Erythroblast (primary cell): ENCODE measurements around the gene SP1.
"Not testable (repeated sequence)": the region's sequence is repeated elsewhere in the genome, so short reads cannot be mapped to it uniquely, and the experiment has no call there.

Experiments
- DNase-seq, 2 experiments: peaks; one replicate each; lab custom pipeline; 2025; lab: John Stamatoyannopoulos, UW
- GATA1 ChIP-seq: IDR thresholded peaks from 2 replicates; pipeline ENCODE4 v1.6.1; 2011; ENCODE audit warnings: low read depth, mild to moderate bottlenecking, control low read depth, low read length, moderate library complexity
- POLR2A ChIP-seq: IDR thresholded peaks from 2 replicates; pipeline ENCODE4 v1.6.1; 2011; ENCODE audit warnings: mild to moderate bottlenecking, low read length

Gene SP1

DNA sequence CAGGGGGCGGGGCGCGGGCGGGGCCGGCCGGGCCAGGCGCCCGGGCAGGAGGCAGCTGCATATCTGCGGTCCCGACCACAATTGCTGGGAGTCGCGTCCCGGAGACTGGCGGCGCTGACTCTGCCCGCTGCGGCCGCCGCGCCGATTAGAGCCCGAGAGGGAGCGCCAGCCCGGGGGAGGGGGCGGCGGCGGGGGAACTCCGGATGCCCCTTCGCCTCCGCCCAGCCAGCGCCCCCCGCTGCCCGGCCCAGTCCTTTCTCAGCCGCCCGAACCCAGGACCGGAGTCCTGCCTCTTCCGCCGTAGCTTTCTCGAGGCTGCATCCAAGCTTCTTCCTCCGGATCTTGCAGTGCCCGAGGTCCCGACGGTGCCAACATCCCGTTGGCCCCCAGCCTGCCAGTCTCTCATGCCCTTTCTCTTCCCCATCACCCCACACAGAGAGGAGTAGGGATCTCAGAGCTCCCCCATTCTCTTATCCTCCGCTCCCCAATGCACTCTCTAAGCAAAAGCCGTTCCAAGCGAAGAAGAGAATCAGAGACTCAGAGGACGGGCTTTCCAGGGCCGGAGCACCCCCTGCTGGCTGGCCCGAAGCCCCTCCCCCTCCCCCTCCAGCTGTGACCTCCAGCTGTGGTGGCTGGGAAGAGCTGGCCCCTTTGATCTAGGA lies 35.0 kb upstream of the SP1 start:
- DNase-seq, result peak; percentile 65 to 75
- TF ChIP-seq GATA1 (no peak), POLR2A (no peak)

DNA sequence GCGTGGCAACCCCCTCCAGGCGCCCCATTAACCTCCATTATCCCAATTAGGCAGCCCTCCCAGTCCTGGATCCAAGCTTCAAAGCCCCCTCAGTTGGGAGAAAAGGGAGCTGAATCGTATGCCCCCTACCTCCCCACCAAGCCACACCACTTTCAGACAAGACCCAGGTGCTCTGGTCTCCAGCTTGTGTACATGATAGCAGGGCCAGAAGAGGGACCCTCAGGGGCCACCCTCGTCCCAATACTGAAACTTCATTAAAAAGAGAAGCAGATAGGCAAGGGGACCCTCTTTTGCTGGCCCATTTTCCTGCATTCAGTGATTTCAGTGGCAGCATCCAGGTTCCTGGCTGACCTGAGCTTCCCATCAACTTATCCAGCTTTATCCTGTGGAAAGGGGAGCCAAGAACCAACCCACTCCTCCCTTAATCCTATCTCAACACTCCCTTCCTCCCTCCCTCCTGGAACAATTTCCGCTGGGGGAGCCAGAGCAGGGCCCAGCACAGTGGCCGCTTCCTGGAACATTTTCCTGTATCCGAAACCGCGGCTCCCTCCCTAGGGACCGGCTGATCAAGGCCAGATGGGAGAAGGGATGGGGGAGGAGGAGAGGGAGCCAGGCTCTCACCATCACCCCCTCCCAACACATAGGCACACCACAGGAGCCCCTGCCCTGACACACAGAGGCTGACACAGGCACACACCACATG lies 34.3 kb upstream of the SP1 start:
- no peak for DNase-seq
- TF ChIP-seq POLR2A, result no peak
- TF ChIP-seq GATA1, result no peak

DNA sequence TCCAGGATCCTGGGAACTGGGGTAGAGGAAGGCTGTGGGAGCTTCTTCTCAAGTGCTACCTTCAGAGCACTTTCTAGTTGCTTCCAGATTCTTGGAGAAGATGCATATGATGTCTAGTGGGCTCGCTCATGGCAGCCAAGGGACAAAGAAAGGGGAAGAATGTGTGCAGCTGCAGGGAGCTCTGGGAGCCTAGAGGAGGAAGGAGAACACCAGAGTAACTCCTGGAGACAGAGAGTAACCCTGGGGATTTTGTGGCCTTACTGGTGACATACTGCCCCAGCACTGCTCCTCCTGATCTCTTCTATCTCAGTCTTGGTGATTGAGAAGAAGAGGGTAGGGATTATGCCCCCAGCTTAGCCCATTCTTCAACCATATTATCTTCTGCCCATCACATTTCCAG lies 33.5 kb upstream of the SP1 start:
- no peak for TF ChIP-seq POLR2A
- no peak for TF ChIP-seq GATA1
- no peak for DNase-seq

DNA sequence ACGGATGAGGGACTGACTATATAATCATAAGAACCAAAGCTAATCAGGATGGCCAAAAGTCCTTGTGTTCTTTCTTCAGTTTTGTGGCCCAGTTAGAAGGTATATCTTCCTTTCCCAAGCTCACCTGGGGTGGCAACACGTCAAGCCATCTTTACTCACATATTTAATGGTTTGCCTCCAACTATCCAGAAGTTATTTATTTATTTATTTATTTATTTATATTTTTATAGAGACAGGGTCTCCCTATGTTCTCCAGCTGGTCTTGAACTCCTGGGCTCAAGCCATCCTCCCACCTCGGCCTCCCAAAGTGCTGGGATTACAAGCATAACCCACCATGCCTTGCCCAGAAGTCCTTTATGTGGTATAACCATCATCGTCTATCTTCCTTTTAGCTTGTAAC lies 32.1 kb upstream of the SP1 start:
- no peak for DNase-seq
- TF ChIP-seq POLR2A, result no peak
- TF ChIP-seq GATA1, result no peak

DNA sequence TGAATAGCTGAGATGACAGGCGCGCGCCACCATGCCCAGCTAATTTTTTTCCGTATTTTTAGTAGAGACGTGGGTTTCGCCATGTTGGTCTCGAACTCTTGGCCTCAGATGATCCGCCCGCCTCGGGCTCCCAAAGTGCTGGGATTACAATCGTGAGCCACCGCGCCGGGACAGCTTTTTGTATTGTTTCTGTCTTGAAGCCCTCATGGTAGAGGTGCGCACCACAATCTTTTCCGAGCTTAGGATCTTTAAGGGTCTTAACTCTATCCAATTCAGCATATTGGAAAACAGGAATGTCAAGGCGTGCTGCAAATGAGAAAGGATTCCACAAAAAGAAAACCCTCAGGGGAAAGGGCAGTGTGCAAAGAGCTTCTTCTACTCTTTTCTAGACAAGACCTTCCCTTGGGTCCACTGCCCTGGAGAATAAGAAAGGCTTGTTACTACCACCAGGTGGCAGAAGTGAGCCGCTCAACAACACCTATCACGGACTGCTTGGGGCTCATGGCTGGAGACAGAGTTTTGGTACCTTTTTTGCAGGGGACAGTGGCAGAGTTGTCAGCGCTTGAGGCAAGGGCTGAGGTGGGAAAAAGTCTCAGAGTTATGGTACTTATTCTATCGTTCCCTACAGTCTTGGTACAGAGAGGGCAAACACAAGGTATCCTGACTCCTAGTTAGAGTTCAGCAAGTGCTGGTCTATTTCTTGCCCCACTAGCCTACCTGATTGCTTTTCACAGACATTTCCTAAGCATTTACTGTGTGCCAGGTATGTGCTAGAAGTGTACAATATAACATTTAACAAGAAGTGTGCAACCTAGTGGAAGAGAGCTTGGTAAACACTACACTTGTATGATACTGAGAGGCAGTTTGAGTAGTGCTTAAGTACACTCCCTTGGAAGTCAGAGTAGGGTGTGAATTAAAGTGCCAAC lies 27.4 kb upstream of the SP1 start:
- peak; percentile 87 to 95 for DNase-seq
- TF ChIP-seq GATA1 (no peak), POLR2A (no peak)

DNA sequence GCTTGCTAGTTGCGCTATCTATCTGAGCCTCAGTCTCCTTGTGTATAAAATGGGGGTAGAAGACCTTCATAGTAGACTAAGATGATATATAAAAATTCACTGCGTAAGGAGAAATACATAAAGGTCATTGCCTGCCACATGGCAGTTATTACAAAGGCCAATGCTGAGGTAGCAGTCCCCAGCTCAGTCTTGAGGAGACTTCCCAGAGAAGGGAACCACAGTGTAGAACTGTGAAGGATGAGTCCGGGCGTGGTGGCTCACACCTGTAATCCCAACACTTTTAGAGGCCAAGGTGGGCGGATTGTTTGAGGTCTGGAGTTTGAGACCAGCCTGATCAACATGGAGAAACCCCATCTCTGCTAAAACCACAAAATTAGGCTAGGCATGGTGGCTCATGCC lies 26.7 kb upstream of the SP1 start:
- DNase-seq, result no peak
- no peak for TF ChIP-seq GATA1
- no peak for TF ChIP-seq POLR2A

DNA sequence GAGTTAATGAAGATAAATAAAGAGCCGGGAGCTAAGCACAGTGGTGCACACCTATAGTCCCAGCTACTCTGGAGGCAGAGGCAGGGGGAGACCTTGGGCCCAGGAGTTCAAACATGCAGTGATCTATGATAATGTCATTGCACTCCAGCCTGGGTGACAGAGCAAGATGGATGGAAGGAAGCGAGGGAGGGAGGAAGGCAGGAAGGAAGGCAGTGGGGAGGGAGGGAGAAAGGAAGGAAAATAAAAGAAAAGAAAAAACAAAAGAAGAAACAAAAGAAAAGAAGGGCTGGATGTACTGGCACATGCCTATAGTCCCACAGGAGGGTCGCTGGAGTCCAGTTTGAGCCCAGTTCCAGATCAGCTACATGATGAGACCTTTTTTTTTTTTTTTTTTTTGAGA lies 24.9 kb upstream of the SP1 start:
- TF ChIP-seq POLR2A (no peak), GATA1 (no peak)
- no peak for DNase-seq

DNA sequence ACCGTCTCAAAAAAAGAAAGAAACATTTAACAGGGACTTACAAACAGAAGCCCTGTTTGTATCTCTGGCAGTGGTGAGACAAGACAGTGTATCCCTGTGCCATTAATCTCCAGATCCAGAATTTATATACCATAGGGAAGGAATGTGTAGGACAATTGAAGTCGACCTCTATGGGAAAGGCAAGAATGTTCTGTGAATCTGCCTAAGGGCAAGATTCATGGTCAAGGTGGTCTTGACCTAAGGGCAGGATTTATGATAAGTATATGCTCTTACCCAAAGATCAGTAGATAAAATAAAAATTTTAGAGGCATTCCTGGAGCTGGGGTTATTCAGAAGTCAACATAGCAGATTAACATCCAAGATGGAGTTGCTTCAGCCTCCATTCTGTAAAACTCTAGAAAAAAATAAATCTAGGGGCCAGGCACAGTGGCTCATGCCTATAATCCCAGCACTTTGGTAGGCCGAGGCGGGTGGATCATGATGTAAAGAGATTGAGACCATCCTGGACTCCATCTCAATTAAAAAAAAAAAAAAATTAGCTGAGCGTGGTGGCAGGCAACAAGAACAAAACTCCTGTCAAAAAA lies 21.0 kb upstream of the SP1 start:
- TF ChIP-seq POLR2A, result no peak
- DNase-seq, result no peak

DNA sequence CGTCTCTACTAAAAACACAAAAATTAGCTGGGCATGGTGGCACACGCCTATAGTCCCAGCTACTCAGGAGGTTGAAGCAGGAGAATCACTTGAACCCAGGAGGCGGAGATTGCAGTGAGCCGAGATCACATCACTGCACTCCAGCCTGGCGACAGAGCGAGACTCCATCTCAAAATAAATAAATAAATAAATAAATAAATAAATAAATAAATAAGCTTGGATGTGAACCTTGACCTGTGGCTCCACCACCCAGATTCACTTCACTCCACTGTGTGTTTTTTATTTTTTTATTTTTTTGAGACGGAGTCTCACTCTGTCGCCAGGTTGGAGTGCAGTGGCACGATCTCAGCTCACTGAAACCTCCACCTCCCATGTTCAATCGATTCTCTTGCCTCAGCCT lies 18.3 kb upstream of the SP1 start:
- DNase-seq, result not testable (repeated sequence)

DNA sequence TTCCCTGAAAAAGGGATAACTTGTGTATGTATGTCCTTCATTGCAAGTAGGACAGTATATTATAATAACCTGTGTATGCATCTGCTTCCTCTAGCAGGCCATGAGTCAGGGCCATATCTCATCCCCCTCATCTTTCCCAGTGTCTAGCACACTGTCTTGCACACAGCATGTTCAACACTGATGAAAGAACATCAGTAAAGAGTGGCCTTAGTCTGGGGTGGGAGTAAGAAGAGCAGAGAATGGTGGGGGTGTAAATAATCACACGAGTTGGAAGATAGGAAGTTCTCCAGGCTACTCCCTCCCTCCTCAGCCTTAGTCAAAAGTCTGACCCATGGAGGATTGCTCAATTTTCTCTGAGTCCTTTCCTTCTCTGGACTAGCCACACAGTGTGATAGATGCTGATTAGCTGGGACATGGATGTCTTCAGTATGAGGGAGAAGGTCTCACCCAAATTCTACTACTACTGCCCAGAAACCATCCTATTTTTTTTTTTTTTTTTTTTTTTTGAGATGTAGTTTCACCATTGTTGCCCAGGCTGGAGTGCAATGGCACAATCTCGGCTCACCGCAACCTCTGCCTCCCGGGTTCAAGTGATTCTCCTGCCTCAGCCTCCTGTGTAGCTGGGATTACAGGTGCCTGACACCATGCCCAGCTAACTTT lies 14.6 kb upstream of the SP1 start:
- TF ChIP-seq GATA1, result no peak
- no peak for TF ChIP-seq POLR2A
- DNase-seq, result peak in 1 of 2 experiments; percentile 32

DNA sequence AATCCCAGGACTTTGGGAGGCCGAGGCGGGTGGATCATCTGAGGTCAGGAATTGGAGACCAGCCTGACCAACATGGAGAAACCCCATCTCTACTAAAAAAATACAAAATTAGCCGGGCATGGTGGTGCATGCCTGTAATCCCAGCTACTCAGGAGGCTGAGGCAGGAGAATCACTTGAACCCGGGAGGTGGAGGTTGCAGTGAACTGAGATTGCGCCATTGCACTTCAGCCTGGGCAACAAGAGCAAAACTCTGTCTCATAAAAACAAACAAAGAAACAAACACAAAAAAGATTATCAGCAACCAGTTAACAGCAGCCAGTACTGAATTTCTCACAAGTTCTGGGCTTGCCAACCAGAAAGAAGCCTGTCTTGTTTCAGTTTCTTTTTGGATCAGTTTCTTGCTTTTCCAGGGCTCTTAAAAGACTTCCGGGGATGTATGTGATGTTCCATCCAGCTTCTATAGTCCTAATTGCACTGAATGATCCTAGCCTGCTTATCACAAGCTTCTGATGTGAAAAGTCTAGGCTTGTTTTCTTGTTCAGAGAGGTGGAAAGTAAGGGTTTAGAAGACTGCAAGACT lies 6.3 kb upstream of the SP1 start:
- not testable (repeated sequence) for DNase-seq

DNA sequence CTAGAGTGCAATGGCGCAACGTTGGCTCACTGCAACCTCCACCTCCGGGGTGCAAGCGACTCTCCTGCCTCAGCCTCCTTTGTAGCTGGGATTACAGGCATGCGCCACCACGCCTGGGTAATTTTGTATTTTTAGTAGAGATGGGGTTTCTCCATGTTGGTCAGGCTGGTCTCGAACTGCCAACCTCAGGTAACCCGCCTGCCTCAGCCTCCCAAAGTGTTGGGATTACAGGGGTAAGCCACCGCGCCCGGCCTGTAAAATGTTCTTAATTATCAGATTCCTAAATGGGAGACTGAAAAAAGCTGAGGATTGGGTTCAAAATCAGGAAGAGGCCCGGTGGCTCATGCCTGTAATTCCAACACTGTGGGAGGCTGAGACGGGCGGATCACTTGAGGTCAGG lies 5.7 kb upstream of the SP1 start:
- not testable (repeated sequence) for DNase-seq

DNA sequence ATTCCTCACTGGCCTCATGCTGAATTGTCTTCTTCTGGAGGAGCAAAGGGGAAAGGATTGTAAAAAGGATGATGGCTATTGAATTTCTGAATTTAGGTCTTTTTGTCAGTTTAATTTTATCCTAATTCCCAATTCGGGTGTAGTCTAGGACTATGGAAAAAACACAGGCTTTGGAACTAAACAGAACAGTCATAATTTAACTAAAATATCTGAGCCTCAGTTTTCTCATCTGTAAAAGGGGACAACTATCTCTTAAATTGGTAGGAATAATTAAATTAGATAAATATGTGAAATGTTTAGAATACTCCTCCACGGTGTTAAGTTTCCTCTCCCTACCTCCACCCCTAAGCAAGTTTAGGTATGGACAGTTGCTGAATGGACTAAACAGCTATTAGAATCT lies 3.2 kb upstream of the SP1 start:
- no peak for DNase-seq
- TF ChIP-seq GATA1 (no peak), POLR2A (no peak)

DNA sequence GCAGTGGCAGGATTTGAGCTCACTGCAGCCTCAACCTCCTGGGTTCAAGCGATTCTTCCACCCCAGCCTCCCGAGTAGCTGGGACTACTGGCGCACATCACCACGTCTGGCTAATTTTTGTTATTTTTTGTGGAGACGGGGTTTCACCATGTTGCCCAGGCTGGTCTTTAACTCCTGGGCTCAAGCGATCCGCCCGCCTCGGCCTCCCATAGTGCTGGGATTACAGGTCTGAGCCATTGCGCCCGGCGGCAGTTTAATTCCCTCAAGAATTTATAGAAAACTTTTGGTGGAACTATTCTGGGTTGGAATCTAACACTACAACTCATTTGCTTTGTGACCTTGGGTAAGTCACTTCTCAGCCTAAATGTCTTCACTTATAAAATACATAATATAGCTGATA lies 1.8 kb upstream of the SP1 start:
- no peak for TF ChIP-seq GATA1
- TF ChIP-seq POLR2A, result no peak
- no peak for DNase-seq
